ENCODE data around the gene DPEP1. TPM values are rescaled to one million over a fixed set of nuclear protein-coding genes. Genes with fewer than 3 reads are reported as not detected.
"Not testable (repeated sequence)": the region's sequence is repeated elsewhere in the genome, so short reads cannot be mapped to it uniquely, and the experiment has no call there.

DPEP1 gene
- total RNA-seq, 1 experiment from 2014 or later = not detected

GRCh38 chr16:89621698-89622409, 8.4 kb downstream of the DPEP1 start:
- no peak for DNase-seq
- no peaks in the 10 kb centered on the region for H3K36me3 ChIP-seq
- no peak overlapping the region for H3K4me3 ChIP-seq
- H3K9me3 ChIP-seq = no peaks in the 10 kb centered on the region
- H3K27me3 ChIP-seq = no peaks in the 10 kb centered on the region

GRCh38 chr16:89623511-89624261, 10.2 kb downstream of the DPEP1 start:
- H3K27me3 ChIP-seq = no peaks in the 10 kb centered on the region
- H3K36me3 ChIP-seq = no peaks in the 10 kb centered on the region
- H3K9me3 ChIP-seq = no peaks in the 10 kb centered on the region
- no peak for DNase-seq
- H3K4me3 ChIP-seq = no peak overlapping the region

- no peaks in the 10 kb centered on the region for H3K9me3 ChIP-seq
- H3K36me3 ChIP-seq = no peaks in the 10 kb centered on the region
- no peaks in the 10 kb centered on the region for H3K27me3 ChIP-seq
- DNase-seq = no peak
- H3K4me3 ChIP-seq = no peak overlapping the region
Observed at GRCh38 chr16:89624777-89625761, 11.6 kb downstream of the DPEP1 start.

- H3K9me3 ChIP-seq = no peaks in the 10 kb centered on the region
- no peaks in the 10 kb centered on the region for H3K27me3 ChIP-seq
- no peaks in the 10 kb centered on the region for H3K36me3 ChIP-seq
- no peak for DNase-seq
- H3K4me3 ChIP-seq = no peak overlapping the region
Observed at GRCh38 chr16:89629827-89630610, 16.6 kb downstream of the DPEP1 start.

- no peaks in the 10 kb centered on the region for H3K36me3 ChIP-seq
- 0 out of 2 replicates have a peak overlapping the region, but pooled peaks have one; percentile 3 for H3K4me3 ChIP-seq
- H3K27me3 ChIP-seq = no peaks in the 10 kb centered on the region
- H3K9me3 ChIP-seq = no peaks in the 10 kb centered on the region
- peak; percentile 87 for DNase-seq
Observed at GRCh38 chr16:89633064-89633631, 19.7 kb downstream of the DPEP1 start.

- not testable (repeated sequence) for H3K4me3 ChIP-seq, DNase-seq, H3K27me3 ChIP-seq, H3K36me3 ChIP-seq, H3K9me3 ChIP-seq
Observed at GRCh38 chr16:89634463-89635385, 21.3 kb downstream of the DPEP1 start.

GRCh38 chr16:89636663-89637062, 23.2 kb downstream of the DPEP1 start:
- H3K36me3 ChIP-seq = no peaks in the 10 kb centered on the region
- no peak for DNase-seq

GRCh38 chr16:89637379-89637778, 23.9 kb downstream of the DPEP1 start:
- H3K36me3 ChIP-seq = no peaks in the 10 kb centered on the region

More at GRCh38 chr16:89636663-89637062, 23.2 kb downstream of the DPEP1 start:
- Histone ChIP-seq H3K4me3 (no peak overlapping the region), H3K9me3 (no peaks in the 10 kb centered on the region), H3K27me3 (no peaks in the 10 kb centered on the region)

GRCh38 chr16:89638455-89638854, 25.0 kb downstream of the DPEP1 start:
- Histone ChIP-seq H3K9me3 (no peaks in the 10 kb centered on the region), H3K4me3 (no peak overlapping the region), H3K36me3 (no peaks in the 10 kb centered on the region), H3K27me3 (no peaks in the 10 kb centered on the region)
- DNase-seq = no peak

More at GRCh38 chr16:89637379-89637778, 23.9 kb downstream of the DPEP1 start:
- Histone ChIP-seq H3K9me3 (no peaks in the 10 kb centered on the region), H3K27me3 (no peaks in the 10 kb centered on the region), H3K4me3 (no peak overlapping the region)
- DNase-seq = no peak

GRCh38 chr16:89639385-89639784, 25.9 kb downstream of the DPEP1 start:
- Histone ChIP-seq H3K9me3 (no peaks in the 10 kb centered on the region), H3K27me3 (no peaks in the 10 kb centered on the region), H3K4me3 (no peak overlapping the region), H3K36me3 (no peaks in the 10 kb centered on the region)
- no peak for DNase-seq

GRCh38 chr16:89641458-89642119, 28.1 kb downstream of the DPEP1 start:
- no peaks in the 10 kb centered on the region for H3K9me3 ChIP-seq
- no peak for DNase-seq
- H3K27me3 ChIP-seq = no peaks in the 10 kb centered on the region
- no peak overlapping the region for H3K4me3 ChIP-seq
- no peaks in the 10 kb centered on the region for H3K36me3 ChIP-seq

GRCh38 chr16:89642574-89642973, 29.1 kb downstream of the DPEP1 start:
- Histone ChIP-seq H3K36me3 (0 out of 2 replicates have a peak, but pooled peaks cover 2% of the 10 kb centered on the region), H3K27me3 (no peaks in the 10 kb centered on the region), H3K4me3 (no peak overlapping the region), H3K9me3 (no peaks in the 10 kb centered on the region)
- DNase-seq = no peak

- H3K27me3 ChIP-seq = no peaks in the 10 kb centered on the region
- H3K36me3 ChIP-seq = 0 out of 2 replicates have a peak, but pooled peaks cover 2% of the 10 kb centered on the region
- DNase-seq = no peak
- no peaks in the 10 kb centered on the region for H3K9me3 ChIP-seq
- H3K4me3 ChIP-seq = no peak overlapping the region
Observed at GRCh38 chr16:89643769-89644300, 30.4 kb downstream of the DPEP1 start.

GRCh38 chr16:89645122-89645521, 31.7 kb downstream of the DPEP1 start:
- no peak for DNase-seq
- Histone ChIP-seq H3K36me3 (0 out of 2 replicates have a peak, but pooled peaks cover 2% of the 10 kb centered on the region), H3K27me3 (no peaks in the 10 kb centered on the region), H3K4me3 (no peak overlapping the region), H3K9me3 (no peaks in the 10 kb centered on the region)

All from MG63 (cell line).